Measurements from ENCODE around the gene LDB3.

LDB3 gene

GRCh38 chr10:86757113-86757972, 89.0 kb downstream of the LDB3 start:
- no peak for DNase-seq (ENCODE audit: low read depth in 2 of 2, low spot score in 1 of 2)

- DNase-seq (ENCODE audit: low read depth in 2 of 2, low spot score in 1 of 2) = no peak
These were observed 90.1 kb downstream of the LDB3 start for GRCh38 chr10:86758189-86759072.

GRCh38 chr10:86759073-86759672, 90.9 kb downstream of the LDB3 start:
- DNase-seq (ENCODE audit: low read depth in 2 of 2, low spot score in 1 of 2) = no peak

- DNase-seq (ENCODE audit: low read depth in 2 of 2, low spot score in 1 of 2) = no peak
These were observed 95.1 kb downstream of the LDB3 start for GRCh38 chr10:86763404-86763803.

- DNase-seq (ENCODE audit: low read depth in 2 of 2, low spot score in 1 of 2) = no peak
These were observed 97.2 kb downstream of the LDB3 start for GRCh38 chr10:86765548-86765947.

- no peak for DNase-seq (ENCODE audit: low read depth in 2 of 2, low spot score in 1 of 2)
These were observed 100.2 kb downstream of the LDB3 start for GRCh38 chr10:86768412-86769062.

- DNase-seq (ENCODE audit: low read depth in 2 of 2, low spot score in 1 of 2) = no peak
These were observed 101.7 kb downstream of the LDB3 start for GRCh38 chr10:86769991-86770390.

GRCh38 chr10:86770412-86770960, 102.2 kb downstream of the LDB3 start:
- DNase-seq (ENCODE audit: low read depth in 2 of 2, low spot score in 1 of 2) = no peak

GRCh38 chr10:86773498-86773897, 105.2 kb downstream of the LDB3 start:
- DNase-seq (ENCODE audit: low read depth in 2 of 2, low spot score in 1 of 2) = no peak

GRCh38 chr10:86775056-86775869, 107.0 kb downstream of the LDB3 start:
- DNase-seq (ENCODE audit: low read depth in 2 of 2, low spot score in 1 of 2) = no peak

- no peak for DNase-seq (ENCODE audit: low read depth in 2 of 2, low spot score in 1 of 2)
These were observed 107.5 kb downstream of the LDB3 start for GRCh38 chr10:86775870-86776180.

- no peak for DNase-seq (ENCODE audit: low read depth in 2 of 2, low spot score in 1 of 2)
These were observed 111.1 kb downstream of the LDB3 start for GRCh38 chr10:86779220-86780017.

GRCh38 chr10:86782701-86783418, 114.5 kb downstream of the LDB3 start:
- no peak for DNase-seq (ENCODE audit: low read depth in 2 of 2, low spot score in 1 of 2)

GRCh38 chr10:86785037-86785436, 116.7 kb downstream of the LDB3 start:
- no peak for DNase-seq (ENCODE audit: low read depth in 2 of 2, low spot score in 1 of 2)
